ENCODE data around the gene RRM2. TPM values are rescaled to one million over a fixed set of nuclear protein-coding genes. Genes with fewer than 3 reads are reported as not detected.
"Not testable (repeated sequence)": the region's sequence is repeated elsewhere in the genome, so short reads cannot be mapped to it uniquely, and the experiment has no call there.

The RRM2 gene
- total RNA-seq, 1 donor from 2014 or later, result 28.3 TPM

- H3K4me3 Mint-ChIP-seq (ENCODE audit: unreplicated experiment), result no peak overlapping the region
- H3K4me1 Mint-ChIP-seq (ENCODE audit: unreplicated experiment), result peaks cover 25% of the 10 kb centered on the region
- TF ChIP-seq CTCF (IDR thresholded peaks at IDR 0.05), result no peak
- H3K36me3 Mint-ChIP-seq (ENCODE audit: unreplicated experiment), result no peaks in the 10 kb centered on the region
- no peak for DNase-seq (ENCODE audit: extremely low spot score, unreplicated experiment)
- H3K9me3 Mint-ChIP-seq (ENCODE audit: unreplicated experiment), result no peaks in the 10 kb centered on the region
- peaks cover 45% of the 10 kb centered on the region for H3K27me3 Mint-ChIP-seq (ENCODE audit: unreplicated experiment)
- no peak overlapping the region for H3K27ac Mint-ChIP-seq (ENCODE audit: unreplicated experiment)
Measured at GRCh38 chr2:10085668-10086059, 36.9 kb upstream of the RRM2 start.

GRCh38 chr2:10086950-10087349 lies 35.6 kb upstream of the RRM2 start:
- TF ChIP-seq CTCF (IDR thresholded peaks at IDR 0.05), result no peak
- Mint-ChIP-seq H3K4me3 (ENCODE audit: unreplicated experiment) (no peak overlapping the region), H3K27me3 (ENCODE audit: unreplicated experiment) (peaks cover 37% of the 10 kb centered on the region), H3K9me3 (ENCODE audit: unreplicated experiment) (no peaks in the 10 kb centered on the region), H3K4me1 (ENCODE audit: unreplicated experiment) (peaks cover 19% of the 10 kb centered on the region), H3K27ac (ENCODE audit: unreplicated experiment) (peak overlapping the region; percentile 35), H3K36me3 (ENCODE audit: unreplicated experiment) (no peaks in the 10 kb centered on the region)
- no peak for DNase-seq (ENCODE audit: extremely low spot score, unreplicated experiment)

- TF ChIP-seq CTCF (IDR thresholded peaks at IDR 0.05), result no peak
- no peaks in the 10 kb centered on the region for H3K9me3 Mint-ChIP-seq (ENCODE audit: unreplicated experiment)
- H3K36me3 Mint-ChIP-seq (ENCODE audit: unreplicated experiment), result no peaks in the 10 kb centered on the region
- peaks cover 36% of the 10 kb centered on the region for H3K27me3 Mint-ChIP-seq (ENCODE audit: unreplicated experiment)
- no peak for DNase-seq (ENCODE audit: extremely low spot score, unreplicated experiment)
- H3K27ac Mint-ChIP-seq (ENCODE audit: unreplicated experiment), result peak overlapping the region; percentile 35
- no peak overlapping the region for H3K4me3 Mint-ChIP-seq (ENCODE audit: unreplicated experiment)
- H3K4me1 Mint-ChIP-seq (ENCODE audit: unreplicated experiment), result peaks cover 19% of the 10 kb centered on the region
Measured at GRCh38 chr2:10087360-10087759, 35.2 kb upstream of the RRM2 start.

- H3K9me3 Mint-ChIP-seq (ENCODE audit: unreplicated experiment), result no peaks in the 10 kb centered on the region
- H3K27me3 Mint-ChIP-seq (ENCODE audit: unreplicated experiment), result peaks cover 21% of the 10 kb centered on the region
- TF ChIP-seq CTCF (IDR thresholded peaks at IDR 0.05), result no peak
- no peak overlapping the region for H3K4me3 Mint-ChIP-seq (ENCODE audit: unreplicated experiment)
- H3K36me3 Mint-ChIP-seq (ENCODE audit: unreplicated experiment), result no peaks in the 10 kb centered on the region
- DNase-seq (ENCODE audit: extremely low spot score, unreplicated experiment), result no peak
- peaks cover 11% of the 10 kb centered on the region for H3K4me1 Mint-ChIP-seq (ENCODE audit: unreplicated experiment)
- H3K27ac Mint-ChIP-seq (ENCODE audit: unreplicated experiment), result no peak overlapping the region
Measured at GRCh38 chr2:10089565-10090190, 32.9 kb upstream of the RRM2 start.

GRCh38 chr2:10091182-10091888 lies 31.2 kb upstream of the RRM2 start:
- Mint-ChIP-seq H3K27me3 (ENCODE audit: unreplicated experiment) (peaks cover 18% of the 10 kb centered on the region), H3K4me1 (ENCODE audit: unreplicated experiment) (peaks cover 10% of the 10 kb centered on the region), H3K36me3 (ENCODE audit: unreplicated experiment) (no peaks in the 10 kb centered on the region), H3K4me3 (ENCODE audit: unreplicated experiment) (no peak overlapping the region), H3K9me3 (ENCODE audit: unreplicated experiment) (no peaks in the 10 kb centered on the region), H3K27ac (ENCODE audit: unreplicated experiment) (no peak overlapping the region)
- TF ChIP-seq CTCF (IDR thresholded peaks at IDR 0.05), result no peak
- no peak for DNase-seq (ENCODE audit: extremely low spot score, unreplicated experiment)

GRCh38 chr2:10091889-10092244 lies 30.7 kb upstream of the RRM2 start:
- not testable (repeated sequence) for H3K27ac Mint-ChIP-seq (ENCODE audit: unreplicated experiment); H3K36me3 Mint-ChIP-seq (ENCODE audit: unreplicated experiment); DNase-seq (ENCODE audit: extremely low spot score, unreplicated experiment); H3K9me3 Mint-ChIP-seq (ENCODE audit: unreplicated experiment); H3K4me3 Mint-ChIP-seq (ENCODE audit: unreplicated experiment)
- H3K4me1 Mint-ChIP-seq (ENCODE audit: unreplicated experiment), result peaks cover 15% of the 10 kb centered on the region
- H3K27me3 Mint-ChIP-seq (ENCODE audit: unreplicated experiment), result peaks cover 18% of the 10 kb centered on the region

Measured in osteocyte (in vitro differentiated cells).